NCI-H1048 (cell line): ENCODE measurements around the gene RNF14.

Experiments used
- DNase-seq: peaks from one replicate; lab custom pipeline; 2025; lab: John Stamatoyannopoulos, UW

RNF14 gene

DNA sequence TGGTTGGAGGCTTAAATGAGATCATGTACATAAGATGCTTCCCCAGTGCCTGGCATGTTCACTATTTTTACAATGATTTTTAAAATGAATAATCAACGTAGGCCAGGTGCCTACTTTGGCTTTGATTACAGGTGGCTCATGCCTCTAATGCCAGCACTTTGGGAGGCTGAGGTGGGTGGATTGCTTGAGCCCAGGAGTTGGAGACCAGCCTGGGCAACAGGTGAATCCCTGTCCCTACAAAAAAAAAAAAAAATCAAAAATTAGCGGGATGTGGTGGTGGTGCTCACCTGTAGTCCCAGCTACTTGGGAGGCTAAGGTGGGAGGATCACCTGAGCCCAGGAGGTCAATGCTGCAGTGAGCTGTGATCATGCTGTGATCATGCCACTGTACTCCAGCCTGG, 20.1 kb upstream of the RNF14 start:
- no peak for DNase-seq

- no peak for DNase-seq
Observed at GRCh38 chr5:141949511-141949910, 19.4 kb upstream of the RNF14 start.

DNA sequence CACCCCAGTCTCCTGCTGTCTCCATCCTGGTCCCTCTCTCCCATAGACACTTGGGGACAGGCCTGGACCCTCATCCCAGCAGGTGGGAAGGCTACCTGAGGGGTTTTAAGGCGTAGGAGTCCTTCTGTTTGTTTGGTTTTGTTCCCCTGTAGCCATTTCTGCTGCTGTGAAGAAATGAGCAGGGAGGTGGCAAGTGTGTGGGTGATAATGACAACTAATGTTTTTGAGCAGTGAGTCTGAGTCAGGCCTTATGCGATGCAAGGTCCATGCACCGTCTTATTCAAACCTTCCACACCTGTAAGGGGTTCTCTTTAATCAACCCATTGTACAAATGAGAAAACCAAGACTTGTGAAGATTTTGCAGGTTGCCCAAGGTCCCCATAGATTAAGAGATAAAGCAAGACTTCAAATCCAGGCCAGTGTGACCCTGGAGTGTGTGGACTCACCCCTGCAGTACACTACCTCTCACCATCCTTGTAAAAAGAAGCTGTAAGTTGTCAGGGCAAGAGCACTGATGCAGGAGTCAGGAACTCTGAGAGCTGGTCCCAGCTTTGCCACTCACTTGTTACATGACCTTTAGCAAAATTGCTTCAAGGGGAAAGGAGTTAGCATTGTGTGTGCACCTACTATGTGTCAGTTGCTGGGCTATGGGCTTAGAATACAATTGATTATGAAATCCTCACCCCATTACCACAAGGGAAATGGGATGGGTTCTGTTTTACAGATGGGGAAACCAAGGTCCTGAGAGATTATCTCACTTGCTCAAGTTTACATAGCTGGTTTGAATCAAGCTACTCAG, 18.5 kb upstream of the RNF14 start:
- DNase-seq: no peak

- no peak for DNase-seq
Observed at GRCh38 chr5:141951332-141951781, 17.5 kb upstream of the RNF14 start.

DNA sequence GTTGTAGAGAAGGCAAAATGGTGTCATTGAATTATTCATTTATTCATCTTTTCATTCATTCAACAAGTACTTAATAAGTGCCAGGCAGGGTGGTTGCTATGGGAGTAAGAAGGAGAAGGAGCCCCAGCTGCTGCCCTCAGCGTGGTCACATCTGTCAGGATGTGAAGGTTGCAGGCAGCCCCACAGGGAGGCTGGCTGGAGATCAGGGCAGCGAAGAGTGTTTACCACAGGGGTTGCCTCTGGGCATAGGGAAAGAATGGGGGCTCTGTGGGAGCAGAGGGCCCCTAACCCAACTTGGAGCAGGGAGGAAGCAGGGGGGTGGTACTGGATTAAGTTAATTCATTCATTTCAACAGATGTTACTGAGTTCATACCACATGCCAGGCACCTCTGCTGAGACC, 16.9 kb upstream of the RNF14 start:
- DNase-seq: no peak

DNA sequence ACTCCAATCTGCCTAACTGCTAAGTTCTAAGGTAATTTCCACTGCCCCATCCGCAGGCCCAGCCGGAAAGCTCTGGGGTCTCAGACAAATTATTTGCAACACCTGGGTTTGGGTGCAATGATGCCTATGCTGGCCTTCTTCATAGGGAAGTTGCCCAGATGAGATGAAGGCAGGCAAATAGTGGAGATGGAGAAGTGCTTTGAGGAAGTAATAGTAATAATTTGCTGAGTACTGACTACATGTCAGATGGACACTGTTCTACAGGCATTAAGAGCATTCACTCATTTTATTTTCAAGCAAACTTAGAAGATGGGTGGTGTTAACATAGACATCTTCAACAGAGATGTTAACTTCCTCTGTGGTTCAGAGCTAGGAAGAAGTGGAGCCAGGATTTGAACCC, 14.7 kb upstream of the RNF14 start:
- DNase-seq: no peak

DNA sequence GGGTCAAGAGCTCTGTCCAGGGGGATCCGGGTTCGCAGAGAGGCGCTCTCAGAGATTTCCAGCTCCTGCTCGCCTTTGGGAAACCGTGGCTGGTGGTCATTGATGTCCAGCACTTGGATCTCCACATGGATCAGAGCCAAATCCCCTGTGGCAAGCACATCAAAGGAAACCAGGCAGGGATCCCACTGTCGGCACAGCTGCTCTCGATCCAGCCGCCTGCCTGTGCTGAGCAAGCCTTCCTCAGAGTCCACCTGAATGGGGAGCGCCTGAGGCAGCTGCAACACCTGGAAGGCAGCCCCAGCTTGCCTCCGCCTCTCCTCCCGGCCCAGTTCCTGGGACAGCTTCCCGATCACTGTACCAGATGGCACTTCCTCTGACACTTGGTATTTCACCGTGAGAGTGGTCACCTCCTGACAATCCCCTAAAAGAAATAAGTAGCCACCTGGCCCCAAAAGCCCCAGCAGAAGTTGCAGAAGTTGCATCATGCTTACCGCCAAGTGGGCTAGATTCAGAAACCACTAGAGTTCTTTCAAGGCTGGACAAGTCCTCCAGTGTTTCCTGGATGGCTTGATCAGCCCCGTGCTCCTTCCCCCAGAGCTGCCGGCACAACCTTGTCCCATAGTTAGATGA, 11.4 kb upstream of the RNF14 start:
- DNase-seq: no peak

GRCh38 chr5:141958113-141958512, 10.8 kb upstream of the RNF14 start, which contains the start of gene PCDH12:
PCDH12 (minus strand) TSS chr5:141958202; CDS start chr5:141957851, 351 bp downstream.
- DNase-seq: no peak

DNA sequence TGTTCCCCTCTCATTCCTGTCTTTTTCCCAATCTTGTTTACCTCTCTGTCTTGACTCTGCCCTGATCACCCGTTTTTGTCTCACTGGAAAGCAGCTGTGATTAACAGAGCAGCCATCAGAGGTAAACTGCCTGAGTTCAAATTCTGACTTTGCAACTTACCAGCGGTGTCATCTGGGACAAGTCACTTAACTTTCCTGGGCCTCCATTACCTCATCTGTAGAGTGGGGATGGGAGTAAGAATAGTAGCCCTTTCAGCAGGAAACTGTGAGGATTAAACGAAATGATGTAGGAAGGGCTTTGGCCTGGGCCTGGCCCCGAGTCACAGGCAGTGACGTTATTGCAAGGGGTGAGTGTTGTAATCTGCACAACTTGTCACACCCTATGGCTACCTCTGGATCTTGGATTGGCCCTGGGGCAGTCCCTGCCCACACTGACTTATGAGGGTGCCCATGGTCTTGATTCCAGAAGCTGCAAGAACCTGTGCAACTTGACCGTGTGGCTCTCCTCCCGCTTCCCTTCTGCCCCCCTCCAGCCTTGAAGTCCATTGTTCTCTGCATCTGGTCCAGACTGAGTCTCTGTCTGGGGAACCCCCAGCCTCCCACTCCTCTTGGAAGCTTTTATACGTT, 10.2 kb upstream of the RNF14 start:
- DNase-seq: no peak

GRCh38 chr5:141960018-141960417, 8.9 kb upstream of the RNF14 start:
- no peak for DNase-seq

- DNase-seq: peak; percentile 31
Observed at GRCh38 chr5:141960449-141961323, 8.2 kb upstream of the RNF14 start.

- DNase-seq: no peak
Observed at GRCh38 chr5:141961466-141961865, 7.4 kb upstream of the RNF14 start.

GRCh38 chr5:141963701-141964100, 5.2 kb upstream of the RNF14 start:
- no peak for DNase-seq

- no peak for DNase-seq
Observed at GRCh38 chr5:141965071-141965470, 3.8 kb upstream of the RNF14 start.

- DNase-seq: no peak
Observed at GRCh38 chr5:141966275-141966962, 2.5 kb upstream of the RNF14 start.

GRCh38 chr5:141966963-141967333, 2.0 kb upstream of the RNF14 start:
- DNase-seq: no peak

DNA sequence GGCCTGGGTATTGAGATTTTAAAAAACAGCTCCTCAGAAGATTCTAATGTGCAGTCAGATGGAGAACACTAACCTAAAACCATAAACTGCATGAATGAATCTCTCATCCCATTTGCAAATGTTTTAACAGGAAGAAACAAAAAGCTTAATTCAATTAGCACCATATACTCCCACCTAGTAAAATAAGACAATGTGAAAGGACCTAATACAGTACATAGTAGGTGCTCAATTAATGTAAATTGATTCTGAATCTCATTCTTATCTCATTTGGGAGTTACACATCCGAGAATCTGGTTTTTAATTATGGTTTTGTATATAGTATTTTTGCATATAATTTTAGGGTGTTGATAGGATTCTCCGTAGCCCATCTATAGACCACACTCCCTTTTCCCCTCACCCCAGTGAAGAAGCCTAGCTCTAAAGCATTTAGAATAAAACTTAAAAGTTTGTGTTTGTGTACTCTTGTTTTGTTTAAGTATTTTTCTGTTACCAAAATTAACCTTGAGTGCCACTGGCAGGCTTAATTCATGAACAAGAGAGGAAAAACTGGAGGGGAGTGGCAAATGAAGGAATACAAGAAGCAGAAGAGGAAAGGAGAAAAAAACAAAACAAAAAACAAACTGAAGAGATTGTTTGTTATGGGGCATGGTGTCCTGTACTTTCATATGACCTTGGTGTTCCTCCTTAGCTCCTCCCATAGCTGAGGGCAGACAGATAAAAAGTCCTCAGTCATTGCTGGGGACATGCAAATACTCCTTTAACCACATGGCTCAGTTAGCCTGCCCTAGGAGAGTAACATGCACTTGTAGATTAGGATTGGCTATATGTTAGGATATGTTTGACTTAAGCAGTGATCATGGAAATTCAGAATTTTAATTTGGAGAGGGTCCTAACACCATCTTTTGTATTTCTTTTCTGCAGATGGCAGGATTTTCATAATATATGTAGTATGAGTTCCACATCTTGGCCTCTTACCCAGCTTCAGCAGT, 1.2 kb downstream of the RNF14 start:
- DNase-seq: peak; percentile 26

GRCh38 chr5:141973871-141974595, 5.1 kb downstream of the RNF14 start:
- no peak for DNase-seq

DNA sequence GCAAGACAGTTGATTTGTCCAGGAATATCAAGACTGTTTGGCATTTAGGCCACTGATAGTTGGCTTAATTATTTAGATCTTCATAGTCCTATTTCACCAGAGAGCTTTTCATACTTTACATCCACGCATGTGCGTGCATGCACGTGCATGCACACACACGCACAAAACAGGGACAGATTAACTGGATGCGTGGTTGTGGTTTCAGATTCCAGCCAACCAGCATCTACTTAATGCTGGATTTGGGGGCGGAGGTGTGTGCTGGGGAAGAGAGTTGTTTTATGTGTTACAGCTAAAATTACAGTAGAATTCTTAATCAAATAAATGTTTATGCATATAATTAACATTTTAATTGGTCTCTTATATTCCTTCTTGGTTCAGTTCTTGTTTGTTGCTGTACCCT, 7.3 kb downstream of the RNF14 start:
- no peak for DNase-seq

DNA sequence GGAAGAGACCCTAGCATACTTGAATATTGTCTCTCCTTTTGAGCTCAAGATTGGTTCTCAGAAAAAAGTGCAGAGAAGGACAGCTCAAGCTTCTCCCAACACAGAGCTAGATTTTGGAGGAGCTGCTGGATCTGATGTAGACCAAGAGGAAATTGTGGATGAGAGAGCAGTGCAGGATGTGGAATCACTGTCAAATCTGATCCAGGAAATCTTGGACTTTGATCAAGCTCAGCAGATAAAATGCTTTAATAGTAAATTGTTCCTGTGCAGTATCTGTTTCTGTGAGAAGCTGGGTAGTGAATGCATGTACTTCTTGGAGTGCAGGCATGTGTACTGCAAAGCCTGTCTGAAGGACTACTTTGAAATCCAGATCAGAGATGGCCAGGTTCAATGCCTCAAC, 9.5 kb downstream of the RNF14 start:
- DNase-seq: no peak
